GM12878 (cell line): ENCODE results near the gene RPS26. TPM values are rescaled to one million over a fixed set of nuclear protein-coding genes. Genes with fewer than 3 reads are reported as not detected.

Experiments
- ATAC-seq: fragments of 200-7000 bp; cut with Tn5 transposase; 3 replicates; pipeline ENCODE4 v1.9.1; 2020; ENCODE audit warnings: mild to moderate bottlenecking, moderate library complexity
- BruUV-seq: library from RNA; stranded (reverse); fragments of 400-500 nt; replicated peaks from 2 replicates; lab custom pipeline; 2021; lab: Mats Ljungman, UMichigan
- CTCF ChIA-PET: fragments of 300-600 bp; sonication (Branson Sonifier 250); formaldehyde crosslinking; extraction: SDS; loops from one replicate; lab custom pipeline; 2021; ENCODE audit warnings: inconsistent platforms; lab: Yijun Ruan, JAX
- POLR2A ChIA-PET: fragments of 350-600 bp; formaldehyde crosslinking; extraction: SDS; loops from one replicate; lab custom pipeline; 2021; ENCODE audit warnings: inconsistent platforms; lab: Charles Lee
- RAD21 ChIA-PET: fragments of 300-600 bp; sonication (Branson Sonifier 250); formaldehyde crosslinking; loops from one replicate; lab custom pipeline; 2023; ENCODE audit warnings: antibody characterized with exemption; ENCODE audit not compliant: unreplicated experiment; lab: Charles Lee
- SMC1A ChIA-PET: fragments of 300-600 bp; sonication (Branson Sonifier 250); formaldehyde crosslinking; loops from one replicate; lab custom pipeline; 2023; ENCODE audit not compliant: unreplicated experiment, uncharacterized antibody; lab: Charles Lee
- DNase-seq: peaks from one replicate; pipeline ENCODE4 v3.0.0-alpha.2; 2011; ENCODE audit warnings: low read depth, low spot score
- FAIRE-seq: peaks from 3 replicates; lab custom pipeline; 2011; peaks lifted over from hg19 to GRCh38; lab: Jason Lieb, UNC
- H2AFZ ChIP-seq: 2 replicates; pipeline ENCODE4 v1.6.0; 2011; ENCODE audit warnings: low read depth, low read length, control low read depth; ENCODE audit not compliant: control insufficient read depth
- H3K27ac ChIP-seq: 2 replicates; pipeline ENCODE4 v1.5.1; 2011; ENCODE audit warnings: control low read depth; ENCODE audit not compliant: control insufficient read depth, insufficient read depth
- H3K27me3 ChIP-seq, 2 experiments: replicated peaks in 1 of 2; 2 replicates each; pipeline versions ENCODE4 v1.6.0 to v1.6.1; 2011; ENCODE audit warnings: low read length in 1 of 2; ENCODE audit not compliant: control insufficient read depth in 2 of 2, insufficient read depth in 2 of 2
- H3K36me3 ChIP-seq, 2 experiments: 2 replicates each; pipeline ENCODE4 v1.5.1; 2011; ENCODE audit warnings: low read length in 1 of 2; ENCODE audit not compliant: control insufficient read depth in 2 of 2, insufficient read depth in 2 of 2
- H3K4me1 ChIP-seq: 2 replicates; pipeline ENCODE4 v1.6.1; 2011; ENCODE audit warnings: mild to moderate bottlenecking, low read length, moderate library complexity, mixed read lengths; ENCODE audit not compliant: control insufficient read depth, insufficient read depth
- H3K4me2 ChIP-seq: 2 replicates; pipeline ENCODE4 v1.6.0; 2011; ENCODE audit warnings: control low read depth; ENCODE audit not compliant: control insufficient read depth, insufficient read depth
- H3K4me3 ChIP-seq: fragments of 200-600 bp; sonication (generic); 2 replicates; pipeline ENCODE4 v1.5.1; 2016
- H3K79me2 ChIP-seq: 2 replicates; pipeline ENCODE4 v1.6.0; 2011; ENCODE audit warnings: low read length; ENCODE audit not compliant: control insufficient read depth, insufficient read depth
- H3K9ac ChIP-seq: 2 replicates; pipeline ENCODE4 v1.8.0; 2011; ENCODE audit warnings: low read length, control low read depth, mixed read lengths; ENCODE audit not compliant: control insufficient read depth, insufficient read depth
- H3K9me3 ChIP-seq: replicated peaks from 3 replicates; pipeline ENCODE4 v1.5.1; 2011; ENCODE audit warnings: mild to moderate bottlenecking, low read length; ENCODE audit not compliant: control insufficient read depth, insufficient read depth
- H4K20me1 ChIP-seq: 2 replicates; pipeline ENCODE4 v1.6.0; 2011; ENCODE audit not compliant: control insufficient read depth, insufficient read depth
- BCL11A ChIP-seq: IDR thresholded peaks from 2 replicates; pipeline ENCODE4 v1.6.1; 2011; ENCODE audit warnings: low read depth, low read length
- E4F1 ChIP-seq: fragments of 450-650 bp; IDR thresholded peaks from 2 replicates; pipeline ENCODE4 v1.6.1; 2018; ENCODE audit warnings: borderline replicate concordance, mild to moderate bottlenecking; ENCODE audit not compliant: partially characterized antibody
- FOXK2 ChIP-seq: fragments of 450-650 bp; IDR thresholded peaks from 2 replicates; pipeline ENCODE4 v1.6.1; 2017; ENCODE audit warnings: mild to moderate bottlenecking, moderate library complexity
- KLF5 ChIP-seq: fragments of 450-650 bp; IDR thresholded peaks from 2 replicates; pipeline ENCODE4 v1.6.1; 2014; ENCODE audit warnings: mild to moderate bottlenecking; ENCODE audit not compliant: partially characterized antibody
- NFYB ChIP-seq: IDR thresholded peaks from 2 replicates; pipeline ENCODE4 v1.6.1; 2011; ENCODE audit warnings: low read depth, mild to moderate bottlenecking, low read length, improper control_type of control experiment, moderate library complexity; ENCODE audit not compliant: insufficient read depth
- POLR2AphosphoS5 ChIP-seq: IDR thresholded peaks from 2 replicates; pipeline ENCODE4 v1.6.1; 2011; ENCODE audit warnings: mild to moderate bottlenecking, low read length, inconsistent platforms
- RCOR1 ChIP-seq: conservative IDR thresholded peaks from 2 replicates; pipeline ENCODE4 v1.6.1; 2012; ENCODE audit warnings: low read depth, low read length, improper control_type of control experiment
- RELB ChIP-seq: fragments of 450-650 bp; IDR thresholded peaks from 2 replicates; pipeline ENCODE4 v1.6.1; 2017; ENCODE audit warnings: low read depth, mild to moderate bottlenecking, moderate library complexity
- RFX5 ChIP-seq: IDR thresholded peaks from 2 replicates; pipeline ENCODE4 v1.6.1; 2011; ENCODE audit warnings: low read depth, low read length, improper control_type of control experiment
- STAT3 ChIP-seq: IDR thresholded peaks from 2 replicates; pipeline ENCODE4 v1.6.1; 2011; ENCODE audit warnings: low read depth, low read length, improper control_type of control experiment
- SUZ12 ChIP-seq: fragments of 200-600 bp; sonication (generic); IDR thresholded peaks from one replicate; pipeline ENCODE4 v1.6.1; 2018; ENCODE audit warnings: antibody characterized with exemption, mild to moderate bottlenecking; ENCODE audit not compliant: unreplicated experiment
- ZBTB33 ChIP-seq: fragments of 450-650 bp; IDR thresholded peaks from 2 replicates; pipeline ENCODE4 v1.6.1; 2017; ENCODE audit warnings: mild to moderate bottlenecking
- ZNF384 ChIP-seq: IDR thresholded peaks from 2 replicates; pipeline ENCODE4 v1.6.1; 2012; ENCODE audit warnings: low read depth, mild to moderate bottlenecking, low read length, improper control_type of control experiment, borderline replicate concordance
- WGBS: methylation state at CpG from one replicate; pipeline ENCODE4 v1.1.6; 2016; ENCODE audit warnings: low lambda C conversion rate; ENCODE audit not compliant: insufficient replicate concordance, insufficient coverage; ENCODE audit errors: missing lambda C conversion rate; 5-methylcytosine and 5-hydroxymethylcytosine counted together
- in situ Hi-C: fragments of 300-500 bp; cut with MboI; formaldehyde crosslinking; loops from 9 replicates; pipeline ENCODE4 v1.14.3; 2018; ENCODE audit warnings: mixed read lengths
- intact Hi-C: fragments of 100-400 bp; cut with micrococcal nuclease; formaldehyde crosslinking; loops from one replicate; pipeline ENCODE4 v1.14.2; 2022; ENCODE audit not compliant: unreplicated experiment
- polyA plus RNA-seq, 11 experiments: library from polyadenylated mRNA; depleted of rRNA in 4 of 11; unstranded in 6 of 11; stranded (reverse) in 5 of 11; fragments of >200 nt; fragmentation: Nextera tagmentation in 4 of 11; fragmentation: Illumina TruSeq in 1 of 11; extraction: Ambion mirVana in 4 of 11; extraction: Trizol in 1 of 11; gene quantifications; 1 replicate in 1 of 11; 2 replicates in 10 of 11; pipeline versions ENCODE4 v1.2.1 to v1.2.3, GENCODE V29; 2011 to 2016; ENCODE audit warnings: inconsistent platforms in 2 of 11, missing spikeins in 2 of 11, low read depth in 1 of 11
- total RNA-seq, 4 experiments: library from RNA; depleted of rRNA in 3 of 4; stranded (reverse); fragments of >200 nt in 3 of 4; fragmentation: Illumina TruSeq in 1 of 4; extraction: Trizol in 1 of 4; gene quantifications; 2 replicates each; pipeline versions ENCODE4 v1.2.1 to v1.2.3, GENCODE V29; 2013 to 2021
- TF ChIP-seq, protein P1 (sequence below): fragments of 450-650 bp; conservative IDR thresholded peaks from 2 replicates; pipeline ENCODE4 v1.6.1; 2017; ENCODE audit warnings: mild to moderate bottlenecking, moderate library complexity
- TF ChIP-seq, protein P2 (sequence below): IDR thresholded peaks from 2 replicates; pipeline ENCODE4 v1.6.1; 2011; ENCODE audit warnings: low read depth, mild to moderate bottlenecking, low read length, moderate library complexity, borderline replicate concordance; ENCODE audit errors: extremely low read depth

The RPS26 gene
- total and polyA plus RNA-seq, 10 of the 15 experiments (the other 5 are each of a cell fraction or from before 2014, with no cell fraction given) = 75.5 to 3,147 (median 881) TPM

- Histone ChIP-seq H3K27ac (peak overlapping the region; percentile 98), H4K20me1 (no peaks in the 10 kb centered on the region), H2AFZ (no peak overlapping the region), H3K9ac (peak overlapping the region; percentile 96), H3K4me3 (peak overlapping the region; percentile 98), H3K9me3 (no peaks in the 10 kb centered on the region), H3K79me2 (peaks cover 22% of the 10 kb centered on the region), H3K4me1 (peaks cover 15% of the 10 kb centered on the region), H3K4me2 (peak overlapping the region; percentile 92), H3K36me3 (peaks cover 5 to 19% of the 10 kb centered on the region in 2 experiments; a peak in 3 of 4 replicates), H3K27me3 (no peaks in the 10 kb centered on the region)
- FAIRE-seq (no peak), DNase-seq (no peak), ATAC-seq (no peak)
- in situ Hi-C loops (no loop called here), intact Hi-C loops (loop anchor here (5.0 kb wide), 1 partner anchor 216 kb away; the partner anchor contains the start of gene DNAJC14)
- SMC1A ChIA-PET = no interaction called here
- CTCF ChIA-PET = interaction anchor here (2.2 kb wide), 1 partner anchor 212 kb away, joined by 4 read pairs; no protein-coding TSS in a partner anchor
- no TSS peak for BruUV-seq
- RAD21 ChIA-PET = interaction anchor here (1.6 kb wide), 1 partner anchor 61 kb away, joined by 4 read pairs; the partner anchor contains the start of gene PA2G4
- POLR2A ChIA-PET = no interaction called here
- 4% methylated on average over 9 of the region's 9 CpGs for WGBS
- TF ChIP-seq NFYB (no peak), SUZ12 (no peak), RELB (no peak), KLF5 (no peak), BCL11A (no peak), ZNF384 (no peak), E4F1 (no peak), ZBTB33 (no peak), RCOR1 (no peak), POLR2AphosphoS5 (no peak), FOXK2 (no peak), RFX5 (no peak), STAT3 (no peak)
- TF ChIP-seq, protein P1, sequence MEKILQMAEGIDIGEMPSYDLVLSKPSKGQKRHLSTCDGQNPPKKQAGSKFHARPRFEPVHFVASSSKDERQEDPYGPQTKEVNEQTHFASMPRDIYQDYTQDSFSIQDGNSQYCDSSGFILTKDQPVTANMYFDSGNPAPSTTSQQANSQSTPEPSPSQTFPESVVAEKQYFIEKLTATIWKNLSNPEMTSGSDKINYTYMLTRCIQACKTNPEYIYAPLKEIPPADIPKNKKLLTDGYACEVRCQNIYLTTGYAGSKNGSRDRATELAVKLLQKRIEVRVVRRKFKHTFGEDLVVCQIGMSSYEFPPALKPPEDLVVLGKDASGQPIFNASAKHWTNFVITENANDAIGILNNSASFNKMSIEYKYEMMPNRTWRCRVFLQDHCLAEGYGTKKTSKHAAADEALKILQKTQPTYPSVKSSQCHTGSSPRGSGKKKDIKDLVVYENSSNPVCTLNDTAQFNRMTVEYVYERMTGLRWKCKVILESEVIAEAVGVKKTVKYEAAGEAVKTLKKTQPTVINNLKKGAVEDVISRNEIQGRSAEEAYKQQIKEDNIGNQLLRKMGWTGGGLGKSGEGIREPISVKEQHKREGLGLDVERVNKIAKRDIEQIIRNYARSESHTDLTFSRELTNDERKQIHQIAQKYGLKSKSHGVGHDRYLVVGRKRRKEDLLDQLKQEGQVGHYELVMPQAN = no peak
- TF ChIP-seq, protein P2, sequence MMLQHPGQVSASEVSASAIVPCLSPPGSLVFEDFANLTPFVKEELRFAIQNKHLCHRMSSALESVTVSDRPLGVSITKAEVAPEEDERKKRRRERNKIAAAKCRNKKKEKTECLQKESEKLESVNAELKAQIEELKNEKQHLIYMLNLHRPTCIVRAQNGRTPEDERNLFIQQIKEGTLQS = no peak
Observed at GRCh38 chr12:56042843-56043242, 1.1 kb downstream of the RPS26 start.
